Fibroblast of mammary gland (primary cell): Measurements from ENCODE around the gene BLNK.

Experiments
- DNase-seq: peaks from one replicate; pipeline ENCODE4 v3.0.0-alpha.2; 2010; ENCODE audit warnings: low read depth
- H3K4me3 ChIP-seq: 2 replicates; pipeline ENCODE4 v1.5.1; 2011; ENCODE audit warnings: low read depth, mild to moderate bottlenecking, low read length, moderate library complexity; ENCODE audit not compliant: control insufficient read depth
- CTCF ChIP-seq: conservative IDR thresholded peaks from 2 replicates; pipeline ENCODE4 v1.5.1; 2011; ENCODE audit warnings: low read depth, low read length, inconsistent platforms; ENCODE audit not compliant: control insufficient read depth, insufficient read depth

Gene BLNK

GRCh38 chr10:96288151-96288621, 16.8 kb upstream of the BLNK start:
- H3K4me3 ChIP-seq, result no peak overlapping the region
- no peak for TF ChIP-seq CTCF
- no peak for DNase-seq

DNA sequence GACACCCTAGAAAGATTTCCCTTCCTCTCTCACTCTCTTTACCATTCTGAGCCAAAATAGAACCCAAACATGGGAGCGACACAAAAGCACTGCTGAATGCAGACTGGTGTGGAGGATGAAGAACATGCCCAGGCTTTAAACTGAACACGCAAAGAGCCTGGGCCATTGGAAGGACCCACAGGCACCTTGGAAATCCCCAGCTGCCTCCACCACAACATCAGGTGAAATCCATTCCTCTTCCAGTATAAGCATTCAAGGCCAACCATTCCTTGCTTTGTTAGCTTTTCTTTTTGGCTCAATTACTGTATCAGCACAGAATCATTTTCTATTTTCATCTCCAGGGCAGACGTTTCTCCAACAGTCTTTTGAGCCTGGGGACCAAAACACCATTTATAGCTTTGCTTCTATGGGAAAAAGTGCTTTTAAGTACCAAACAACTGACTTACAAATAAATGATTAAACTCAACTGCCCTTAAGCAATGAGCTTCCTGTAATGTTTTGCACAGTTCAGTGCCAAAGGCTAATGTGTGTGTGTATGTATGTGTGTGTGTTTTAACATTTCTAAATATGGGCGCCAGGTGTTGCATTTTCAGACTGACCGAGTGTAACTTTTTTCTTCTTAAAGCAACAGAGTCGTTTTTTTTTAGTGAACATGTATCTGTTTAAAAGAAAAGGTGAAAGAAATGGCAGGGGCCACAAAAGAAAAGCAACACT, 16.2 kb upstream of the BLNK start:
- no peak for TF ChIP-seq CTCF
- H3K4me3 ChIP-seq, result no peak overlapping the region
- peak; percentile 15 for DNase-seq

- no peak overlapping the region for H3K4me3 ChIP-seq
- TF ChIP-seq CTCF, result no peak
- no peak for DNase-seq
These were observed 14.0 kb upstream of the BLNK start for GRCh38 chr10:96285331-96285752.

GRCh38 chr10:96283756-96284155, 12.4 kb upstream of the BLNK start:
- H3K4me3 ChIP-seq, result no peak overlapping the region
- TF ChIP-seq CTCF, result no peak
- no peak for DNase-seq

DNA sequence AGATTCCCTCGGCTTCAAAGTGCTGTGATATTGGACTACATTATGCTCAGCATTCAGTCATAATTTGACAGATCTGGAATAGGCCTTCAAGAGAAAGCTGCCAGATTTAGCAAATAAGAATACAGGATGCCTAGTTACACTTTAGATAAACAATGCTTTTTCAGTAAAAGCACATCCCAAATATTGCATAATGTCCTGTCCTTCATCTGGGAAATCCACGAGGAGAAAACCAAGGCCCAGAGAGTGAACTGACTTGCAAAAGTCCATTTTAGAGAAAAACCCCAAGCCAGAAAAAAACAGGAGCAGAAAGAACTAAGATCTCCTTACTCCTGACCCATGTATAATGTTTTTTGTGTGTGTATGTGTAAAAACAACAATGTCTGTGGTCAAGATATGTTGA, 12.0 kb upstream of the BLNK start:
- H3K4me3 ChIP-seq, result no peak overlapping the region
- no peak for TF ChIP-seq CTCF

DNA sequence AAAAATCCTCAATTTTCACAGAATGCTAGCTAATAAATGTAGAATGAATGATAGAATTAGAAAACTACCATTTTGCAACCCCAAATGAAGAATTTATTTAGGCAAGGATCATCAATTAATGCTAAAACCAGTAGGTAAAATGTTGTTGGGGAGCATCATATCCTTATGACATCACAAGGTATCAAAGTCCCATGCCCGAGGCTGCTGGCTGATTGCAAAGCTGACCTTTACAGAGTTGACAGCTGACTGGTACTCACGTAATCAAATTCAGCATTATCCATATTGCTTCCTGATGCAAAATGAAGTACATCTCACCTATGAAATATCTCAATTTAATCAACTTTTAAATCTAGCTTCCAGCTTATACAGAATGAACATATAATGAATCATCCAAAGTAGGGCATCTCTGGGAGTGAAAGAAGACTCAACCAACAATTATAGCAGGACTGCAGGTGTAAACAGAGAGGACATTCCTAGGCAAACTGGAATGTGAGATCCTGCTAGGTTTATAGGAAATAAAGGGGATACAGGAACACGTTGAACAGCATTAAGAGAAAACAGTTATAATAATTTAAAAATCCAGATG, 10.2 kb upstream of the BLNK start:
- TF ChIP-seq CTCF, result no peak
- no peak overlapping the region for H3K4me3 ChIP-seq
- no peak for DNase-seq

More for the DNA sequence above, 12.0 kb upstream of the BLNK start:
- no peak for DNase-seq
